PC-3 (cell line): Measurements from ENCODE around the gene CTNNA2. TPM values are rescaled to one million over a fixed set of nuclear protein-coding genes. Genes with fewer than 3 reads are reported as not detected.

Experiments
- ATAC-seq: fragments of 200-7000 bp; cut with Tn5 transposase; 2 replicates; pipeline ENCODE4 v1.9.1; 2020; ENCODE audit warnings: mild to moderate bottlenecking, moderate library complexity
- BruUV-seq: library from RNA; stranded (reverse); fragments of 400-500 nt; replicated peaks from 2 replicates; lab custom pipeline; 2021; lab: Mats Ljungman, UMichigan
- CTCF ChIA-PET: fragments of 300-600 bp; sonication (Branson Sonifier 250); formaldehyde crosslinking; loops from one replicate; lab custom pipeline; 2022; ENCODE audit warnings: antibody characterized with exemption; lab: Charles Lee
- POLR2A ChIA-PET: fragments of 300-600 bp; sonication (Branson Sonifier 250); formaldehyde crosslinking; loops from one replicate; lab custom pipeline; 2022; ENCODE audit warnings: antibody characterized with exemption; ENCODE audit not compliant: unreplicated experiment; lab: Charles Lee
- DNase-seq: peaks from one replicate; pipeline ENCODE4 v3.0.0-alpha.2; 2015
- H2AFZ ChIP-seq: fragments of 300-600 bp; sonication (generic); 2 replicates; pipeline ENCODE4 v1.6.0; 2016; ENCODE audit warnings: antibody characterized with exemption, low read length
- H3F3A ChIP-seq: fragments of 300-600 bp; sonication (generic); one replicate; pipeline ENCODE4 v1.6.0; 2017; ENCODE audit warnings: antibody characterized with exemption, low read length, control low read depth, mild to moderate bottlenecking; ENCODE audit not compliant: unreplicated experiment
- H3K27ac ChIP-seq: fragments of 300-600 bp; sonication (generic); 2 replicates; pipeline ENCODE4 v1.5.1; 2016; ENCODE audit warnings: mild to moderate bottlenecking, low read length
- H3K27me3 ChIP-seq: fragments of 300-600 bp; sonication (generic); 2 replicates; pipeline ENCODE4 v1.6.1; 2016; ENCODE audit warnings: low read length, mixed read lengths
- H3K36me3 ChIP-seq: fragments of 300-600 bp; sonication (generic); 2 replicates; pipeline ENCODE4 v1.6.1; 2016; ENCODE audit warnings: low read depth, mixed run types, low read length, mixed read lengths
- H3K4me1 ChIP-seq: fragments of 300-600 bp; sonication (generic); 2 replicates; pipeline ENCODE4 v1.5.1; 2016; ENCODE audit warnings: low read length; ENCODE audit not compliant: insufficient read depth
- H3K4me2 ChIP-seq: fragments of 300-600 bp; sonication (generic); 2 replicates; pipeline ENCODE4 v1.6.0; 2016; ENCODE audit warnings: low read length
- H3K4me3 ChIP-seq: fragments of 300-600 bp; sonication (generic); 2 replicates; pipeline ENCODE4 v1.5.1; 2016; ENCODE audit warnings: mild to moderate bottlenecking, low read length, mixed read lengths
- H3K79me2 ChIP-seq: fragments of 300-600 bp; sonication (generic); 2 replicates; pipeline ENCODE4 v1.6.1; 2017; ENCODE audit warnings: low read length, mixed read lengths
- H3K9ac ChIP-seq: fragments of 300-600 bp; sonication (generic); 2 replicates; pipeline ENCODE4 v1.6.0; 2016; ENCODE audit warnings: mild to moderate bottlenecking, low read length
- H3K9me2 ChIP-seq: fragments of 300-600 bp; sonication (generic); replicated peaks from 2 replicates; pipeline ENCODE4 v1.6.1; 2016; ENCODE audit warnings: mixed run types, low read length, mixed read lengths
- H3K9me3 ChIP-seq: fragments of 300-600 bp; sonication (generic); 2 replicates; pipeline ENCODE4 v1.6.1; 2016; ENCODE audit warnings: low read length, mixed read lengths
- H4K20me1 ChIP-seq: fragments of 300-600 bp; sonication (generic); 2 replicates; pipeline ENCODE4 v1.6.1; 2016; ENCODE audit warnings: low read length, mixed read lengths
- EZH2 ChIP-seq: fragments of 300-600 bp; sonication (generic); IDR thresholded peaks from one replicate; pipeline ENCODE4 v1.6.1; 2017; ENCODE audit warnings: antibody characterized with exemption, mild to moderate bottlenecking, low read length; ENCODE audit not compliant: unreplicated experiment
- EZH2phosphoT487 ChIP-seq: fragments of 300-600 bp; sonication (generic); IDR thresholded peaks from 2 replicates; pipeline ENCODE4 v1.6.1; 2018; ENCODE audit warnings: mild to moderate bottlenecking, antibody characterized with exemption, low read length, borderline replicate concordance
- intact Hi-C: fragments of 100-400 bp; cut with micrococcal nuclease; formaldehyde crosslinking; loops from 2 replicates; pipeline ENCODE4 v1.9.0; 2023
- total RNA-seq: library from RNA; depleted of rRNA; stranded (reverse); fragments of >200 nt; gene quantifications from 2 replicates; pipeline ENCODE4 v1.2.3, GENCODE V29; 2014
- TF ChIP-seq, protein P1 (sequence below): fragments of 300-600 bp; sonication (generic); conservative IDR thresholded peaks from 2 replicates; pipeline ENCODE4 v1.5.1; 2017; ENCODE audit warnings: antibody characterized with exemption, low read depth, mild to moderate bottlenecking, low read length

Gene CTNNA2
- total RNA-seq, 1 experiment from 2014 or later, result not detected

DNA sequence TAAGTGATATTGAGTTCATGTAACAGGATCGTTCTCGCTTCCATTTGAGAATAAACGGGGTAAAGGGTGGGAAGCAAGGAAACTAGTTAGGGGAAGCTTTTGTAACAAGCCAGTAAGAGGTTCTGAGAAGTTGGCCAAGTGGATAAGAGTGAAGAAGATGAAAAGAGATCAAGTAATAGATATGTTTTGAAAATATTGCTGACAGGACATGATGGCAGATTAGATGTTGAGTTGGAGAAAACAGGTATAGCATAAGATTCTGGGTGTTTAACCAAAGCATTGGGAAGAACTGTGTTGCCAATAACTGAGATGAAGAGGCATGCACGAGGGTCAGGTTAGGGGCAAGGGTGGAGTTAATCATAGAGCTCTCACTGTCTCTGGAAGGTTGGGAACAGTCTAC lies 1121.7 kb downstream of the CTNNA2 start:
- Histone ChIP-seq H3K4me1 (no peaks in the 10 kb centered on the region), H2AFZ (no peak overlapping the region), H3K27me3 (no peaks in the 10 kb centered on the region), H3F3A (no peaks in the 10 kb centered on the region), H3K4me3 (no peak overlapping the region), H3K9ac (no peak overlapping the region), H3K9me3 (no peaks in the 10 kb centered on the region), H4K20me1 (no peaks in the 10 kb centered on the region), H3K36me3 (no peaks in the 10 kb centered on the region), H3K4me2 (no peak overlapping the region), H3K9me2 (no peaks in the 10 kb centered on the region), H3K79me2 (no peaks in the 10 kb centered on the region), H3K27ac (no peak overlapping the region)
- POLR2A ChIA-PET, result no interaction called here
- TF ChIP-seq, protein P1, sequence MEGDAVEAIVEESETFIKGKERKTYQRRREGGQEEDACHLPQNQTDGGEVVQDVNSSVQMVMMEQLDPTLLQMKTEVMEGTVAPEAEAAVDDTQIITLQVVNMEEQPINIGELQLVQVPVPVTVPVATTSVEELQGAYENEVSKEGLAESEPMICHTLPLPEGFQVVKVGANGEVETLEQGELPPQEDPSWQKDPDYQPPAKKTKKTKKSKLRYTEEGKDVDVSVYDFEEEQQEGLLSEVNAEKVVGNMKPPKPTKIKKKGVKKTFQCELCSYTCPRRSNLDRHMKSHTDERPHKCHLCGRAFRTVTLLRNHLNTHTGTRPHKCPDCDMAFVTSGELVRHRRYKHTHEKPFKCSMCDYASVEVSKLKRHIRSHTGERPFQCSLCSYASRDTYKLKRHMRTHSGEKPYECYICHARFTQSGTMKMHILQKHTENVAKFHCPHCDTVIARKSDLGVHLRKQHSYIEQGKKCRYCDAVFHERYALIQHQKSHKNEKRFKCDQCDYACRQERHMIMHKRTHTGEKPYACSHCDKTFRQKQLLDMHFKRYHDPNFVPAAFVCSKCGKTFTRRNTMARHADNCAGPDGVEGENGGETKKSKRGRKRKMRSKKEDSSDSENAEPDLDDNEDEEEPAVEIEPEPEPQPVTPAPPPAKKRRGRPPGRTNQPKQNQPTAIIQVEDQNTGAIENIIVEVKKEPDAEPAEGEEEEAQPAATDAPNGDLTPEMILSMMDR, result no peak
- TF ChIP-seq EZH2 (no peak), EZH2phosphoT487 (no peak)
- ATAC-seq (no peak), DNase-seq (no peak)
- CTCF ChIA-PET, result no interaction called here
- intact Hi-C loops, result no loop called here
- no TSS peak for BruUV-seq

DNA sequence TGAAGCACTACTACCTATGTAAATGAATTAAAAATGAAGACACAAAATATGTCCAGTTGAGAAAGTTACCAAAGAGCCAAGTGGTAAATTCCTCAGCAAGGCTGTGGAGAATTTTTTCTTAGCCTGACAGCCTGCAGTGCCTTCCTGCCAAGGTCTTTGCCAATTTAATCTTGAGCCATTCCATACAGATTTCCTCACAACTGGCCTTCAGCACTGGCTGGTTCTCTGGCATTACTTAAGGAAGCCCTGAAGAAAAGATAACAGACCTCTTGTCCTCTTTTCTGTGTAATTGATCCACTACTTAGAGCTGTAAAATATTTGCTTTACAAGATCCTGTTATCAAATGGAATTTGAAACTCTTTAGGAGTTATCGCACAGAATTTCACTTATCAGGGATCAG lies 1125.9 kb downstream of the CTNNA2 start:
- no peak overlapping the region for H2AFZ ChIP-seq
- no peak overlapping the region for H3K4me3 ChIP-seq
- no peak overlapping the region for H3K27ac ChIP-seq
- no peaks in the 10 kb centered on the region for H3K4me1 ChIP-seq
- H3K9me3 ChIP-seq, result no peaks in the 10 kb centered on the region
- no peak overlapping the region for H3K9ac ChIP-seq
- no peaks in the 10 kb centered on the region for H3K9me2 ChIP-seq
- no TSS peak for BruUV-seq
- TF ChIP-seq EZH2phosphoT487 (no peak), EZH2 (no peak)
- TF ChIP-seq, protein P1, result no peak
- DNase-seq (no peak), ATAC-seq (no peak)
- H4K20me1 ChIP-seq, result no peaks in the 10 kb centered on the region
- no peaks in the 10 kb centered on the region for H3F3A ChIP-seq
- no peaks in the 10 kb centered on the region for H3K27me3 ChIP-seq
- H3K36me3 ChIP-seq, result no peaks in the 10 kb centered on the region
- H3K79me2 ChIP-seq, result no peaks in the 10 kb centered on the region
- POLR2A ChIA-PET, result no interaction called here
- intact Hi-C loops, result no loop called here
- H3K4me2 ChIP-seq, result no peak overlapping the region
- CTCF ChIA-PET, result no interaction called here

DNA sequence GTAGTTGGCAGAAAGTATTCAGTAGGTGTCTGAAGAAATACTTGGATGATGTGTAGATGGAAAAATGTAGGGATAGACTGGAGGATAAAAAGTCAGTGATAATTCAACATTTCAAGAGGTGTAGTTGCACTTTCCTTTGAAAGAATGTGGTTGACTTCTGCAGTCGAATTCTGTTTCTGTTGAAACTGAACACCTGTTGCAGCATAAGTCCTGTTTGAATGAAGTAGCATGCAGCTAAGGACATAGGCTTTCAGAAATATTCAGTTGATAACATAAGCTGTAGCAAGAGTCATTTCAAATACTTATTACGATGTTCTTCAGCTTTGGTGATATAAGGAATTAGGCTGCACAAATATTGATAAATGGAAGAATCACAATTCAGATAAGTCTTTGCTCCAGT lies 1129.6 kb downstream of the CTNNA2 start:
- CTCF ChIA-PET, result no interaction called here
- Histone ChIP-seq H3K79me2 (no peaks in the 10 kb centered on the region), H3K4me3 (no peak overlapping the region), H3K27ac (no peak overlapping the region), H3K4me2 (no peak overlapping the region), H3K4me1 (no peaks in the 10 kb centered on the region), H3F3A (no peaks in the 10 kb centered on the region), H3K27me3 (no peaks in the 10 kb centered on the region), H3K9ac (no peak overlapping the region), H2AFZ (no peak overlapping the region), H4K20me1 (no peaks in the 10 kb centered on the region), H3K36me3 (no peaks in the 10 kb centered on the region), H3K9me3 (no peaks in the 10 kb centered on the region; the same call in 1 of the 2 replicates), H3K9me2 (no peaks in the 10 kb centered on the region)
- intact Hi-C loops, result no loop called here
- BruUV-seq, result no TSS peak
- no peak for ATAC-seq
- DNase-seq, result no peak
- POLR2A ChIA-PET, result interaction anchor here (0.7 kb wide), 1 partner anchor 23 kb away, joined by 3 read pairs; no protein-coding TSS in a partner anchor
- TF ChIP-seq, protein P1, result no peak
- TF ChIP-seq EZH2phosphoT487 (no peak), EZH2 (no peak)
